ENCODE data around the gene ZNF12.

DNA sequence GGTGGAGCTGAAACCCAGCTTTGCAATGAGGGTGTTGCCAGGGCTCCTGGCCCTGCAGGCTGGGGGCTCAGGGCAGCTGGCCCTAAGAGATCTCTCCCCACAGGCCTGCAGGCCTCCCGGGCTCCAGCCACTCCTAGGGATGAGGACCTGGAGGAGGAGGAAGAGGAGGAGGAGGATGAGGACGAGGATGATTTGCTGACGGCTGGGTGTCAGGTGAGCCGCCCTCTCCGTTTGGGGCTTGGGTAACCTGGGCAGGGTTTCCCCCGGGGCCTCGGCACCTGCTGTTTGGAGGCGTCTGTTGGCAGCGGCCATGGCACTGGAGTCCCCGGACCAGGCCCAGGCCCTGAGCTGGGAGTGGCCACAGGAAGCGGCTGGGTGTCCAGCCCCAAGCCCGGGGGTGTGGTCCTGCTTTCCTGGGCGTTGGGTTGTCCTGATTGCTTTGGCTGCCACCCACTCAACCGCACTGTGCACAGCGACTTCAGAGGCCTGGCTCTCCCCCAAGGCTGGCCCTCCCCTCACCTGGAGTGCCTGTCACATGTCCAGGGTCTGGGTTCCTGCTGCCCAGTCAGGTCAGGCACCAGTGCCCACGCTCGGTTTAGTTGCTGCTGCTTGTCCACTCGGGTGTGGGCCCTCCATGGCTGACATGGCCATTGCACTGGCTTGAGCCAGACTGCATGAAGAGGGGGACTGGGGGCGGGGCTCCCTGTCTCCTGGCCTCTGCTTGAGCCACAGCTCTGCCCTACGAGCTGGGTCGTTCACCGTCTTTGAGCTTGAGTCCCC lies 63.7 kb downstream of the ZNF12 start:
- TF ChIP-seq POLR2AphosphoS5 (IDR thresholded peaks at IDR 0.05; ENCODE audit: low read depth) = no peak
- TF ChIP-seq, protein P1, sequence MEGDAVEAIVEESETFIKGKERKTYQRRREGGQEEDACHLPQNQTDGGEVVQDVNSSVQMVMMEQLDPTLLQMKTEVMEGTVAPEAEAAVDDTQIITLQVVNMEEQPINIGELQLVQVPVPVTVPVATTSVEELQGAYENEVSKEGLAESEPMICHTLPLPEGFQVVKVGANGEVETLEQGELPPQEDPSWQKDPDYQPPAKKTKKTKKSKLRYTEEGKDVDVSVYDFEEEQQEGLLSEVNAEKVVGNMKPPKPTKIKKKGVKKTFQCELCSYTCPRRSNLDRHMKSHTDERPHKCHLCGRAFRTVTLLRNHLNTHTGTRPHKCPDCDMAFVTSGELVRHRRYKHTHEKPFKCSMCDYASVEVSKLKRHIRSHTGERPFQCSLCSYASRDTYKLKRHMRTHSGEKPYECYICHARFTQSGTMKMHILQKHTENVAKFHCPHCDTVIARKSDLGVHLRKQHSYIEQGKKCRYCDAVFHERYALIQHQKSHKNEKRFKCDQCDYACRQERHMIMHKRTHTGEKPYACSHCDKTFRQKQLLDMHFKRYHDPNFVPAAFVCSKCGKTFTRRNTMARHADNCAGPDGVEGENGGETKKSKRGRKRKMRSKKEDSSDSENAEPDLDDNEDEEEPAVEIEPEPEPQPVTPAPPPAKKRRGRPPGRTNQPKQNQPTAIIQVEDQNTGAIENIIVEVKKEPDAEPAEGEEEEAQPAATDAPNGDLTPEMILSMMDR (IDR thresholded peaks at IDR 0.05; ENCODE audit: insufficient read depth, low read length) = no peak
- no peak for TF ChIP-seq GABPA (IDR thresholded peaks at IDR 0.05; ENCODE audit: low read depth)
- TF ChIP-seq, protein P2, sequence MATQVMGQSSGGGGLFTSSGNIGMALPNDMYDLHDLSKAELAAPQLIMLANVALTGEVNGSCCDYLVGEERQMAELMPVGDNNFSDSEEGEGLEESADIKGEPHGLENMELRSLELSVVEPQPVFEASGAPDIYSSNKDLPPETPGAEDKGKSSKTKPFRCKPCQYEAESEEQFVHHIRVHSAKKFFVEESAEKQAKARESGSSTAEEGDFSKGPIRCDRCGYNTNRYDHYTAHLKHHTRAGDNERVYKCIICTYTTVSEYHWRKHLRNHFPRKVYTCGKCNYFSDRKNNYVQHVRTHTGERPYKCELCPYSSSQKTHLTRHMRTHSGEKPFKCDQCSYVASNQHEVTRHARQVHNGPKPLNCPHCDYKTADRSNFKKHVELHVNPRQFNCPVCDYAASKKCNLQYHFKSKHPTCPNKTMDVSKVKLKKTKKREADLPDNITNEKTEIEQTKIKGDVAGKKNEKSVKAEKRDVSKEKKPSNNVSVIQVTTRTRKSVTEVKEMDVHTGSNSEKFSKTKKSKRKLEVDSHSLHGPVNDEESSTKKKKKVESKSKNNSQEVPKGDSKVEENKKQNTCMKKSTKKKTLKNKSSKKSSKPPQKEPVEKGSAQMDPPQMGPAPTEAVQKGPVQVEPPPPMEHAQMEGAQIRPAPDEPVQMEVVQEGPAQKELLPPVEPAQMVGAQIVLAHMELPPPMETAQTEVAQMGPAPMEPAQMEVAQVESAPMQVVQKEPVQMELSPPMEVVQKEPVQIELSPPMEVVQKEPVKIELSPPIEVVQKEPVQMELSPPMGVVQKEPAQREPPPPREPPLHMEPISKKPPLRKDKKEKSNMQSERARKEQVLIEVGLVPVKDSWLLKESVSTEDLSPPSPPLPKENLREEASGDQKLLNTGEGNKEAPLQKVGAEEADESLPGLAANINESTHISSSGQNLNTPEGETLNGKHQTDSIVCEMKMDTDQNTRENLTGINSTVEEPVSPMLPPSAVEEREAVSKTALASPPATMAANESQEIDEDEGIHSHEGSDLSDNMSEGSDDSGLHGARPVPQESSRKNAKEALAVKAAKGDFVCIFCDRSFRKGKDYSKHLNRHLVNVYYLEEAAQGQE (IDR thresholded peaks at IDR 0.05; ENCODE audit: insufficient replicate concordance, low read depth) = no peak
- TF ChIP-seq SPI1 (IDR thresholded peaks at IDR 0.05; ENCODE audit: borderline replicate concordance, low read depth) = no peak

Measured in HL-60 (cell line).